Activated naive CD4-positive, alpha-beta T cell treated with anti-CD3 and anti-CD28 coated beads, Interleukin-2, amount 10 ng/mL, durations not matched to agents 7 days and 5 days (primary cell): ENCODE results near the gene MARCHF2.
A peak's percentile ranks its signal among the peaks of the same experiment; 100 is the strongest.
"Not testable (repeated sequence)": the region's sequence is repeated elsewhere in the genome, so short reads cannot be mapped to it uniquely, and the experiment has no call there.

Source experiments
- CTCF ChIA-PET: fragments of 350-600 bp; sonication (Branson Sonifier 250); formaldehyde crosslinking; loops from one replicate; lab custom pipeline; 2021; ENCODE audit warnings: antibody characterized with exemption; lab: Charles Lee
- DNase-seq: peaks from one replicate; pipeline ENCODE4 v3.0.0-alpha.2; 2020
- H3K27ac Mint-ChIP-seq: one replicate; pipeline ENCODE4 v1.8.0; 2021; ENCODE audit warnings: mild to moderate bottlenecking, moderate library complexity, mixed read lengths
- H3K27me3 Mint-ChIP-seq: one replicate; pipeline ENCODE4 v1.8.0; 2021; ENCODE audit warnings: mild to moderate bottlenecking, mixed read lengths
- H3K36me3 Mint-ChIP-seq: one replicate; pipeline ENCODE4 v1.8.0; 2021; ENCODE audit warnings: mixed read lengths
- H3K4me1 Mint-ChIP-seq: one replicate; pipeline ENCODE4 v1.8.0; 2021; ENCODE audit warnings: mixed read lengths
- H3K4me3 Mint-ChIP-seq: one replicate; pipeline ENCODE4 v1.8.0; 2021; ENCODE audit warnings: mild to moderate bottlenecking, moderate library complexity, mixed read lengths
- H3K9me3 Mint-ChIP-seq: one replicate; pipeline ENCODE4 v1.8.0; 2021; ENCODE audit warnings: mixed read lengths

The MARCHF2 gene

DNA sequence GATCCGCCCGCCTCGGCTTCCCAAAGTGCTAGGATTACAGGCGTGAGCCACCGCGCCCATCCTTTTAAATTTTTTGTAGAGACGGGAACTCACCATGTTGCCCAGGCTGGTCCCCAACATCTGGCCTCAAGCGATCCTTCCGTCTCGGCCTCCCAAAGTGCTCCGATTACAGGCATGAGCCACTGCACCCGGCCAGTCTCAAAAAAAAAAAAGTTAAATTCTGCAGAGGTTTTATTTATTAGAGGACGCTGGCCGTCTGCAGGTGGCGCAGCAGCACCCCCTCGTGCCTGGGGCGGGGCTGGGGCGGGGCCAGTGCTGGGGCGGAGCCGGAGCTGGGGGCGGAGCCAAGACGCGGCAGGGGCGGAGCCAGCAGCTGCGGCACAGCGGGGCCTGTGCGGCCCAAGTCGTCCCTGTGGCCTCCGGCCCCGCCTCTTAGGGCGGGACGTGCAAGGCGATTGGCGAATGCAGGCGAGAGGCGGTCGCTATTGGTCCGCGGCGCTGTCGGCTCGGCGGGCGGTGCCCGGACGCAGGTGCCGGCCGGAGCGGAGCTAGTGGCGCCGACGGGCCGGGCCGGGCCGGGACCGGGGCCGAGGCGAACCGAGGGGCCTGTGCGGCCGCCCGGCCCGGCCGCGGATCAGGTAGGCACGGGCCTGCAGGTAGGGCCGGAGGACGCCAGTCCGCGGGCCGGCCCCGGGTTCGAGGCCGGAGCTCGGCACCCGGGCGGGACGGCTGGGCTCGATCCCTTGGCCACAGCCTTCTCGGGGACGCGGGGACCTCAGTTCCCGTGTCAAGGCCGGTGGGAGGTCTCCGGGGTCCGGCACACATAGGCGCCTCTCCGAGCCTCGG is at the start of gene MARCHF2:
Gene MARCHF2 (plus strand): TSS at position 523 of the 846 bp plus-strand sequence. CDS start 8,536 bp downstream, outside the sequence.
- H3K4me1 Mint-ChIP-seq, result peaks cover 10% of the 10 kb centered on the region
- H3K27ac Mint-ChIP-seq, result peak within 1 kb of the TSS; percentile 17
- peak within 1 kb of the TSS; percentile 66 for H3K4me3 Mint-ChIP-seq
- H3K27me3 Mint-ChIP-seq, result peaks cover 8% of the 10 kb centered on the region
- H3K9me3 Mint-ChIP-seq, result no peaks in the 10 kb centered on the region
- CTCF ChIA-PET, result interaction anchor here (0.6 to 2.7 kb wide), 14 partner anchors 9 to 203 kb away, joined by 3 to 16 read pairs (median 4); partner anchors contain the start of genes MYO1F and ZNF414
- DNase-seq, result peak; percentile 96
- no peaks in the 10 kb centered on the region for H3K36me3 Mint-ChIP-seq

GRCh38 chr19:8363803-8364771 is 49.0 kb upstream of the MARCHF2 start, which contains the start of gene ANGPTL4:
Gene ANGPTL4, plus strand, starts transcription at chr19:8364155. Its CDS starts 167 bp downstream, at chr19:8364322.
- DNase-seq, result peak; percentile 75
- Mint-ChIP-seq H3K4me1 (peaks cover 21% of the 10 kb centered on the region), H3K9me3 (no peaks in the 10 kb centered on the region), H3K27ac (peak within 1 kb of the TSS; percentile 49), H3K4me3 (peak within 1 kb of the TSS; percentile 79), H3K27me3 (peaks cover 86% of the 10 kb centered on the region), H3K36me3 (no peaks in the 10 kb centered on the region)
- CTCF ChIA-PET, result interaction anchor here (1.6 to 3.3 kb wide), 2 partner anchors 11 to 28 kb away, joined by 4 to 26 read pairs; no protein-coding TSS in a partner anchor

- H3K9me3 Mint-ChIP-seq, result no peaks in the 10 kb centered on the region
- H3K36me3 Mint-ChIP-seq, result no peaks in the 10 kb centered on the region
Measured at GRCh38 chr19:8366121-8366581, 47.0 kb upstream of the MARCHF2 start.

GRCh38 chr19:8366961-8367326 is 46.2 kb upstream of the MARCHF2 start:
- Mint-ChIP-seq H3K36me3 (no peaks in the 10 kb centered on the region), H3K4me3 (no peak overlapping the region), H3K27me3 (peaks cover 78% of the 10 kb centered on the region), H3K9me3 (no peaks in the 10 kb centered on the region), H3K4me1 (peaks cover 21% of the 10 kb centered on the region), H3K27ac (peak overlapping the region; percentile 30)
- CTCF ChIA-PET, result interaction anchor here (0.6 kb wide), 1 partner anchor 10 kb away, joined by 3 read pairs; no protein-coding TSS in a partner anchor
- DNase-seq, result no peak

More at GRCh38 chr19:8366121-8366581, 47.0 kb upstream of the MARCHF2 start:
- Mint-ChIP-seq H3K4me3 (no peak overlapping the region), H3K27ac (no peak overlapping the region), H3K27me3 (peaks cover 83% of the 10 kb centered on the region), H3K4me1 (peaks cover 21% of the 10 kb centered on the region)
- CTCF ChIA-PET, result interaction anchor here (0.6 to 1.1 kb wide), 2 partner anchors 9 to 13 kb away, joined by 3 to 6 read pairs; no protein-coding TSS in a partner anchor
- DNase-seq, result no peak

GRCh38 chr19:8367327-8368001 is 45.6 kb upstream of the MARCHF2 start:
- no peak for DNase-seq
- CTCF ChIA-PET, result no interaction called here
- H3K27me3 Mint-ChIP-seq, result peaks cover 73% of the 10 kb centered on the region
- no peaks in the 10 kb centered on the region for H3K36me3 Mint-ChIP-seq
- peaks cover 21% of the 10 kb centered on the region for H3K4me1 Mint-ChIP-seq
- H3K9me3 Mint-ChIP-seq, result no peaks in the 10 kb centered on the region
- no peak overlapping the region for H3K4me3 Mint-ChIP-seq
- no peak overlapping the region for H3K27ac Mint-ChIP-seq

GRCh38 chr19:8370176-8371010 is 42.7 kb upstream of the MARCHF2 start:
- no peak overlapping the region for H3K27ac Mint-ChIP-seq
- no peaks in the 10 kb centered on the region for H3K36me3 Mint-ChIP-seq
- H3K4me3 Mint-ChIP-seq, result no peak overlapping the region
- peaks cover 17% of the 10 kb centered on the region for H3K4me1 Mint-ChIP-seq
- H3K9me3 Mint-ChIP-seq, result no peaks in the 10 kb centered on the region
- H3K27me3 Mint-ChIP-seq, result peaks cover 44% of the 10 kb centered on the region
- no peak for DNase-seq
- CTCF ChIA-PET, result interaction anchor here (1.2 kb wide), 1 partner anchor 10 kb away, joined by 3 read pairs; no protein-coding TSS in a partner anchor

GRCh38 chr19:8371011-8371804 is 41.9 kb upstream of the MARCHF2 start:
- no peak overlapping the region for H3K4me3 Mint-ChIP-seq
- CTCF ChIA-PET, result no interaction called here
- no peaks in the 10 kb centered on the region for H3K36me3 Mint-ChIP-seq
- no peaks in the 10 kb centered on the region for H3K9me3 Mint-ChIP-seq
- no peak for DNase-seq
- H3K4me1 Mint-ChIP-seq, result peaks cover 17% of the 10 kb centered on the region
- H3K27me3 Mint-ChIP-seq, result peaks cover 35% of the 10 kb centered on the region
- H3K27ac Mint-ChIP-seq, result no peak overlapping the region

DNA sequence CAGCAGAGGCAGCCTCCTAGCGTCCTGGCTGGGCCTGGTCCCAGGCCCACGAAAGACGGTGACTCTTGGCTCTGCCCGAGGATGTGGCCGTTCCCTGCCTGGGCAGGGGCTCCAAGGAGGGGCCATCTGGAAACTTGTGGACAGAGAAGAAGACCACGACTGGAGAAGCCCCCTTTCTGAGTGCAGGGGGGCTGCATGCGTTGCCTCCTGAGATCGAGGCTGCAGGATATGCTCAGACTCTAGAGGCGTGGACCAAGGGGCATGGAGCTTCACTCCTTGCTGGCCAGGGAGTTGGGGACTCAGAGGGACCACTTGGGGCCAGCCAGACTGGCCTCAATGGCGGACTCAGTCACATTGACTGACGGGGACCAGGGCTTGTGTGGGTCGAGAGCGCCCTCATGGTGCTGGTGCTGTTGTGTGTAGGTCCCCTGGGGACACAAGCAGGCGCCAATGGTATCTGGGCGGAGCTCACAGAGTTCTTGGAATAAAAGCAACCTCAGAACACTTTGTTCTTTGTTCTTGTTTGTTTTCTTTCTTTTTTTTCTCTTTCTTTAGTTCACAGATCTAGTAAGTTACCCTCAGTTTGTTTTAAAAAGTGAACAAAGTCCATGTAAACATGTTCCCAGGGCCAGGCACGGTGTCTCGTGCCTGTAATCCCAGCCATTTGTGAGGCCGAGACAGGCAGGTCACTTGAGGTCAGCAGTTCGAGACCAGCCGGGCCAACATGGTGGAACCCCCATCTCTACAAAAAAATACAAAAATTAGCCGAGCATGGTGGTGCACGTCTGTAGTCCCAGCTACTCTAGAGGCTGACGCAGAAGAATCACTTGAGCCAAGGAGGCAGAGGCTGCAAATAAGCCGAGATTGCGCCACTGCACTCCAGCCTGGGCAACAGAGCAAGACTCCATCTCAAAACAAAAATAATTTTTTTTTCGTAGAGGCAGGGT is 39.0 kb upstream of the MARCHF2 start:
- Mint-ChIP-seq H3K27me3 (peaks cover 11% of the 10 kb centered on the region), H3K4me3 (no peak overlapping the region), H3K9me3 (no peaks in the 10 kb centered on the region), H3K27ac (no peak overlapping the region), H3K4me1 (peaks cover 26% of the 10 kb centered on the region), H3K36me3 (peaks cover 1% of the 10 kb centered on the region)
- DNase-seq, result no peak
- CTCF ChIA-PET, result no interaction called here

- CTCF ChIA-PET, H3K9me3 Mint-ChIP-seq, H3K27ac Mint-ChIP-seq, DNase-seq, H3K36me3 Mint-ChIP-seq, H3K4me3 Mint-ChIP-seq: not testable (repeated sequence)
- peaks cover 26% of the 10 kb centered on the region for H3K4me1 Mint-ChIP-seq
- H3K27me3 Mint-ChIP-seq, result peaks cover 13% of the 10 kb centered on the region
Measured at GRCh38 chr19:8375766-8376165, 37.3 kb upstream of the MARCHF2 start.

- H3K4me3 Mint-ChIP-seq, H3K36me3 Mint-ChIP-seq, CTCF ChIA-PET, H3K9me3 Mint-ChIP-seq, DNase-seq: not testable (repeated sequence)
- Mint-ChIP-seq H3K27ac (peak overlapping the region; percentile 56), H3K27me3 (peaks cover 14% of the 10 kb centered on the region), H3K4me1 (peaks cover 26% of the 10 kb centered on the region)
Measured at GRCh38 chr19:8376373-8376974, 36.6 kb upstream of the MARCHF2 start.

- H3K27ac Mint-ChIP-seq, result no peak overlapping the region
Measured at GRCh38 chr19:8377598-8377997, 35.5 kb upstream of the MARCHF2 start.

More at GRCh38 chr19:8377598-8377997, 35.5 kb upstream of the MARCHF2 start:
- Mint-ChIP-seq H3K9me3 (no peaks in the 10 kb centered on the region), H3K4me1 (peaks cover 26% of the 10 kb centered on the region), H3K4me3 (no peak overlapping the region), H3K27me3 (peaks cover 14% of the 10 kb centered on the region), H3K36me3 (peaks cover 4% of the 10 kb centered on the region)
- CTCF ChIA-PET, result interaction anchor here (0.7 to 1.5 kb wide), 2 partner anchors 10 to 23 kb away, joined by 3 to 4 read pairs; no protein-coding TSS in a partner anchor
- no peak for DNase-seq
